NOMO-1 treated with DMSO at 0.1 percent for 48 hours (cell line): Measurements from ENCODE around the gene ALOX12B.
A peak's percentile ranks its signal among the peaks of the same experiment; 100 is the strongest.
"Not testable (repeated sequence)": the region's sequence is repeated elsewhere in the genome, so short reads cannot be mapped to it uniquely, and the experiment has no call there.

Experiments
- DNase-seq: peaks from one replicate; lab custom pipeline; 2025; ENCODE audit not compliant: unreplicated experiment; lab: John Stamatoyannopoulos, UW

ALOX12B gene

DNA sequence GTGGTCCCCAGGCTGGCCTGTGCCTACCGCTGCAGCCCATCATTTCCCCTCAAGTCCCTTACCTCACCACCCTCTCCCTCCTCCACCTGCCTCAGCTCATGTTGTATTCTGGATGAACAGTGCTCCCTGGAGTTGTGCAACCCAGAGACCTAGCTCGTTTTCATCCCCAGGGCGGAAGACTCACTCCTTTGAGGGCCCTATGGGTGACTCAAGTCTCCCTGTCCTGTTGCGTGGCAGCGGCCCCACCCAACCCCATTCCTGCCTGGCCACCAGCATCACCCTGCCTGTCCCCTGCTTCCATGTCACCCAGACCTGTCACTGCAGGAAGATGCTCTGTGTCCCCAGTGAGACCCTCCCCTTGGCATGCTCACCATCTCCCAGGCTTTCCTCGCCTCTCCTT, 3.3 kb downstream of the ALOX12B start:
- no peak for DNase-seq

DNA sequence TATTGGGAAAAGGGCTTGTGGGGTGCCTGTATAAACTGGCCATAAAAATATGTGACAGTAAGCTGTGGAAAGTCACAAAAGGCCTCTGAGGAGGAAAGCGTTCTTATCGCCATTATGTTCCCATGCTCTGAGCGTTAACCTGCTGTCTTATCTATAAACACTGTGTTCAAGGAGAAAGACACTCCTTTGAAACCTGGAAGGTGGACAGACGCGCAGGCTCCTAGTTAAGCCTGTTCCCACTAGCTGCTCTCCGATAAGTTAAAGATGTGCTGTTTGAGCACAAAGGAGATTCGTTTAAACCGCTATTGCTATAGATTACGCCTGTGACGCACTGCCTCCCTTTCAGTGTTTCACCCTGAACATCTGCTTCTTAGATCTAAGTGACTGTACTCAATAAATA, 5.2 kb downstream of the ALOX12B start:
- DNase-seq = no peak

- DNase-seq = no peak
Measured at GRCh38 chr17:8081876-8082275, 5.6 kb downstream of the ALOX12B start.

DNA sequence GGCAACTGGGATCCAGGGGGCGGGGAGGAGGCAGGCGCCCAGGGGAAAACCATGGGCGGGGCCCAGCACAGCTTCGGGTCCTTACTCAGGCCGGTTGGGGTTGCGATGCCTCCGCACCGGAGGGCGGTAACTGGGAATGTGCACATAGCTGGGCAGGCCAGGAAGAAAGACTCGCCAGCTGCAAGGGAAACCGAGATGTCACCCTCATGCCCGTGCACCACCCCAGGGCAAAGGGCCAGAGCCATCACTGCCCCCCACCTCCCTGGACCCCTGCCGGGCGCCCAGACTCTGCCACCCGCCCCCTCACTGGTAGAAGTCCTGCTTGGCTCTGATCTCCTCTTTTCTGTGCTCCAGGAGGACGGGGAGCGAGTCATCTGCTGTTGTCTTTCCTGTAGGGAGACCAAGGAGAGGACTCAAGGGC, 6.7 kb downstream of the ALOX12B start:
- DNase-seq = no peak

DNA sequence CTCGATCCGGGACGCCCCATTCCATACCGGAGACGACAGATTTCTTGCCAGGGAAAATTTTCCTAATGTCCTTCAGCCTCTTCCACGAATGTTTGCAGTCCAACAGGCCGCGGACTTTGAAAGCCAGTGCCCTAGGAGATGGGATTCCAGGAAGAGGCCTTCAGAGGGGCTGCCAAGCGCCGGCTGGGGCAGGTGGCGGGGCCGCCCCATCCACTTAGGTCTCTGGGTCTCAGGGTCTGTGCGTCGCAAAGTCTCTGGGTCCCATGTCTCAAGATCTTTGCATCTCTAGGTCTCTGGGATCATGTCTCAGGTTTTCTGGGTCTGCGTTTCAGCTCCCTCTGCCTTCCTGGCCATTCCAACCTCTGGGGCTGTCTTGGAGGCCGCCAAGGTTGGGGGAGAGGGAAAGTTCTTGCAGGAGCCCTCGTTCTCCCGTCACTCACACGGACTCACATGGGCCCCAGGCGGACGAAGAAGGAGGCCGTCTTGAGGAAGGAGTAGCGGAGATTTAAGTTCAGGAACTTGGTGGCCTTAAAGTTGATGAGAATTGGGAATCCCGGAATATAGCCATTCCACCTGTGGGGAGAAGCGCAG, 7.2 kb downstream of the ALOX12B start:
- no peak for DNase-seq

DNA sequence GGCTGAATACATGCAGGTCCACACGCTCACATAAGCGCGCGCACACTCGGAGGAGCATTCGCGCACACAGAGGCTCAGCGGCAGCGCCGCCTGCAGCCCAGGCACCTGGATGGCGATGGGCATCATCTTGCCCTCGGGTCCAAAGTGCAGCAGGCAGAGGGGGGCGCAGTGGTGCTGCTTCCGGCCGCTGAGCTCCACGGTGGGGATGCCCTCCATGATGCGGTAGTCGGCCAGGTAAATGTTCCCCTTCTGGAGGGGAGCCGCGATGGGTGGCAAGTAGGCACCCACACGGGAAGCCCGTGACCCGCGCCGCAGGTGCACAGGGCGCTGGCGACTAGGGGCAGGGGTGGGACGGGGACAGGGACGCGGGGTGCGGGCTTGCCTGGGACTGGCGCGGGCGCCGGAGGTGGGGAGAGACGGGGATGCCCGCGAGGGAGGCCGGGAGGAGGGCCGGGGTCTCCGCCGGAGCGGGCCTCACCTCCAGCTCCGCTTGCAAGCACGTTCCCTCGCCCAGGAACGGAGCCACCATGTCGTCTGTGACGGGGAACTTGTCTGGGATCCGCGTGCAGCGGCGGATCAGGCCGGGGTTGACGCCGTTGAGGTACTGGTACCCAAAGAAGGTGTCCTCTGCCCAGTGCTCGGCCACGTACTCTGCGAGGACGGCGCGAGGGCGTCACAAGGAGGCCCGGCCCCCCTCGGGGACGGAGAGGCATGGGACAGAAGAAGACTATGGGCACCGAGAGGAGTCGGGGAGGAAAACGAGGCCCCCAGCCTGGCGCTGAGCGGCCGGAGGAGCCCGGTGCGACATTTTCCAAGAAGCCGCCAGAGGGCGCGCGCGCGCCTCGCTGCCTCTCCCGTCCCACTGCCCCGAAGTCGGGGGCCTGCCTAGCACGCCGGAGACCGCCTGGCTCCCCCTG, 8.0 kb downstream of the ALOX12B start:
- peak; percentile 55 for DNase-seq

DNA sequence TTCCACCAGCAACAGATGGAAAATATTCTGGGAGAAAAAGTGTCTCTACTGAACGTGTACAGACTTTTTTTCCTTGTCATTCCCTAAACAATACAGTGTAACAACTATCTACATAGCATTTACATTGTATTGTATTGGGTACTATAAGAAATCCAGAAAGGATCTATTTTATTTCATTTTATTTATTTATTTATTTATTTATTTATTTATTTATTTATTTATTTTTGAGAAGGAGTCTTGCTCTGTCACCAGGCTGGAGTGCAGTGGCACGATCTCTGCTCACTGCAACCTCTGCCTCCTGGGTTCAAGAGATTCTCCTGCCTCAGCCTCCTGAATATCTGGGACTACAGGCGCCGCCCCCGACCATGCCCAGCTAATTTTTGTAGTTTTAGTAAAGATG, 9.6 kb downstream of the ALOX12B start:
- not testable (repeated sequence) for DNase-seq

DNA sequence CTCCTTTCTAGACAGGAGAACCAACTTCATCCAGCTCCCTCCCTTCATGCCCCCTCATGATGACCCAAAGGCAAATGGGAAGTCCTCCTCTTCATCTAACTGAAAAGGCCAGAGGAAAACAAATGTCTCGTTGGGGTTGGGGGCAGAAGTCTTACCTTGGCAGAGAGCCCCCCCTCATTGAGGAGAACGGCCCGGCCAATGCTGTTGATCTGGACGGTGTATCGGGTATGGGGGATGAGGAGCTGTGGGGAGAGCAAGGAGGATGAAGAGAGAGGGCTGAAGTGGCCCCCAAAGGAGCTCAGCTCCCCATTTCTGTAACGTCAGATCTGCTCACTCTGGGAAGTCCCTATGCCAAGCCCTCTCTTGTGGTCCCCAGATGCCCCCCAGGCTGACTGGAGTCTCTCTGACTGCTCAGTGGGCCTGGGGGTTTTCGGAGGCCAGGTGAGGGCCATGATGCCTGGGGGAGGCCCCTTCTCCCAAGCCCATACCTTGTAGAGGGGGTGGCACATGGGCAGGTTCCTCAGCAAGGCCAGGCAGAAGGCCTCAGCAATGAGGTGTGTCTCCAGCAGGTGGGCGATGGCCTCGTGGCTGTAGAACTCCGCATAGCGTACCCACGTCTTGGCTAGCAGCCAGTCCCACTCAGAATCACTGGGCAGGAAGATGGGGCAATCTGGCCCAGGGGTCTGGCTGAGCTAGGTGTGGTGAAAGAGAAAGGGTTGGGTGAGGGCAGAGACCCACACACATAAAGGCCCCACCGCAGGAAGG, 10.8 kb downstream of the ALOX12B start:
- no peak for DNase-seq

DNA sequence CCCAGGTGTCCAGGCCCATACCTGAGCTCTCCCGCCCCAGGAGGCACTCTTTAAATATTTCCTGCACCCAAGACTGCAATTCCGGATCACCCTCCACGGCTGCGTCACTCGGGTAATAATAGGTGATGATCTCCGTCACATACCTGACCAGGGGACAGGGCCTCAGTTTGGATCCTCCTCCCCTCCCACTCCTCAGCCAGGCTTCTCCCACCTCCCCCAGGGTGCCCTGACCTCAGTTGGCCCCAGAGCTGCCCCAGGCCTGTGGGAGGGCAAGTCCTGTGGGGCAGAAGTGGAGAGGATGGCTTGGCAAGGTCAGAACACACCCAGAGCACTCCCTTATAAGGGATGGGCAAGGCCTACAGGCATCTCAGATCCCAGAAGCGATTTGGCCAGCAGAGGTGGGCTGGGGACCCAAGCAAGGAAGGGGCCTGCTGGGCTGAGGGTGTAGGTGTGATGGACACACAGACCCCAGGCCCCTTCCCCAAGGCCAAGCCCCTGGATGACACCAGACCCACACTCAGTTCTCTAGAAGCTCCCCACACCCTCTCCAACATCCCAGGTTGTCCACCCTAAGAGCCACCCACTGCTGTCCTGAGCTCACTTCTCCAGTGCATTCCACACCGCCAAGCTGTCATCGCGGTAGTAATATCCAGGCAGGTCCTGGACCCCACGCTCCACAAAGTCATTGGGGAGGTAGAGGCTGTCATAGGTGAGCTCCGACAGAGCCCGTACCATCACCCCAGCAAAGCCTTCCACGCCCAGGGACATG, 11.8 kb downstream of the ALOX12B start:
- DNase-seq = no peak

- no peak for DNase-seq
Measured at GRCh38 chr17:8075081-8075480, 12.4 kb downstream of the ALOX12B start.

DNA sequence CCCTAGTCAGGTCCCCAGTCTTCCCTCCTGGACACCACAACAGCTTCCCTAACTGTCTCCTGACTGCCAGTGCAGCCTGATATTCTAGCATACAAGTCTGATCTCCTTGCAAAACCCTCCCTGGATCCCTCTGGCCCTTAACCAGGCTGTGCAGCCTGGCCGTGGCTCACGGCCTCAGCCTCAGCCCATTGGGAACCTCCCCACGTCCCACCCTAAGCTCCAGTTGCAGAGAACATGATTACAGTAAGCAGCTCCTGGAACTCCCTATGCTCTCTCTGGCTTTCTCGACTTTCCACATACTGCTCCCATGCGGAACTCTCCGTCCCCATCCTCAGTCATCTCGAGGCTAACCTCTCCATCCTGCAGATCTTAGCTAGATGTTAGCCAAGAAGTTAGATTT, 13.0 kb downstream of the ALOX12B start:
- DNase-seq = no peak

- peak; percentile 55 for DNase-seq
Measured at GRCh38 chr17:8073627-8074484, 13.7 kb downstream of the ALOX12B start.

DNA sequence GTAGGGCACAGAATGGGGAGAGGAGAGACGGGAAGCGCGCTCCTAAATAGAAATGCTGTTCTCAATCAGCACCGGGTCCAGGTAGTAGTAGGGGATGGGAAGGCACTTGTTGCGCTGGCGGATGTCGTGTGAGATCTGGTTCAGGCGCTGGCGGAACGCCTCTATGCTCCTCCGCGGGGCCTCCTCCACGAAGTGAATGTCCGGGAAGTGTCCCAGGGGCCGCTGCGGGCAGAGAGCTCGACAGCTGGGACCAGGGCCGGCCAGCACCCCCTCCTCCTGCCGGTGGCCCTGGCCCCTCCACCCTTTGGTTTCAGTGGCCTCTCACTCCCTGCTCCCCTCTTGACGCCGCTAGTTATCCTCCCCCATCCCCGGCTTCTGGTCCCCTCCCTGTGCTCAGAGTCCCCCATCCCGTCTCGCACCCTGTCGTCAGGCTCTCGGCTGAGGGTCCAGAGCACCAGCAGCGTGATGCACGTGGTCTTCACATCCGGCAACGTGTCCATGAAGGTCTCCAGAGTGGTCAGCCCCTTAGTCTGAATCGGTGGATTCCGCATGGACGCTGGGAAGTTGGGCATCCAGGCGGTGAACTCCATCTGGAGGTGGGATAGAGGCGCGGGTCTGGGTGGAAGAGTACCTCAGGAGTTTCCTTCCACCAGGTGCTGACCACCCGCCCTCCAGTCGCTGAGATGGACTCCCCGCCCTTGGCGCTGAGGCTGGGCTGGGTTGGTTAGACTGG, 14.6 kb downstream of the ALOX12B start:
- DNase-seq = no peak

- no peak for DNase-seq
Measured at GRCh38 chr17:8072341-8072728, 15.2 kb downstream of the ALOX12B start.

DNA sequence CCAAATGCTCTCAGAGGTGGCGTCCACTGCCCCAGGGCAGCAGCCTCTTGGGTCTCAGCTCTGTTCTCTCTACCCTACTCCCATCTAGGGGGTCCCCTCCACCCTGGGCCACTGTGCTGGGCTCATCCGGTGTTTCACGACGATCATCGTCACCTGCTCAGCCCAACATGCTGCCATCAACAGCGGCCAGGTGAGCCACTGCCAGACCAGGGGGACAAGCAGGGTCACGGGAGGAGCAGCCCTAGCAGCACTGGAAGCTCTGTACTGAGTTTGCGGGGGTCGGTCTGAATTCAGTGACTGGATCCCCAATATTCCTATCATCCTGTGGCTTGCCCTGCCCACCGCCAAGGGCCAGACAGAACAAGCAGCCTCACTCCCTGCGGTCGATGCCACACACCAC, 16.0 kb downstream of the ALOX12B start:
- no peak for DNase-seq

DNA sequence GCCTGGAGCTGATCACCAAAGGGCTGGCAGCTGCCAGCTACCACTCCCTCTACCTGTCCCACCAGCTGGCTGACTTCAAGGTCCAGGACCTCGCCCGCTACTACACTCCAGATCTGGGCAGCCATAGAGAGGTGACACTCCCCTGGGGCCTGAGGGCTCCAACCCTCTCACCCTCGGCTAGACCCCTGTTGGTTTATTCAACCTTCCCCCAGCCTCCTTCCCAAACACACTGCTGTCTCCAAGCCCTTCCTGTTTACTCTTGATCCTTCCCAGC, 18.0 kb downstream of the ALOX12B start:
- DNase-seq = no peak

- peak; percentile 70 for DNase-seq
Measured at GRCh38 chr17:8068736-8069586, 18.6 kb downstream of the ALOX12B start.

- DNase-seq = no peak
Measured at GRCh38 chr17:8067806-8068205, 19.7 kb downstream of the ALOX12B start.
